Mammary epithelial cell (primary cell): ENCODE results near the gene DNAH17.

Source experiments
- EZH2 ChIP-seq: IDR thresholded peaks from 2 replicates; pipeline ENCODE4 v1.6.1; 2012; ENCODE audit warnings: low read length, inconsistent platforms, borderline replicate concordance
- TF ChIP-seq, protein P1 (sequence below), 2 donors: IDR thresholded peaks in 1 of 2; conservative IDR thresholded peaks in 1 of 2; 2 replicates each; pipeline ENCODE4 v1.5.1; 2011 to 2012; ENCODE audit warnings: inconsistent platforms in 2 of 2, low read length in 2 of 2, mild to moderate bottlenecking in 2 of 2, control low read depth in 1 of 2, low read depth in 1 of 2; ENCODE audit not compliant: insufficient read depth in 1 of 2; ENCODE audit errors: extremely low read depth in 1 of 2

DNA sequence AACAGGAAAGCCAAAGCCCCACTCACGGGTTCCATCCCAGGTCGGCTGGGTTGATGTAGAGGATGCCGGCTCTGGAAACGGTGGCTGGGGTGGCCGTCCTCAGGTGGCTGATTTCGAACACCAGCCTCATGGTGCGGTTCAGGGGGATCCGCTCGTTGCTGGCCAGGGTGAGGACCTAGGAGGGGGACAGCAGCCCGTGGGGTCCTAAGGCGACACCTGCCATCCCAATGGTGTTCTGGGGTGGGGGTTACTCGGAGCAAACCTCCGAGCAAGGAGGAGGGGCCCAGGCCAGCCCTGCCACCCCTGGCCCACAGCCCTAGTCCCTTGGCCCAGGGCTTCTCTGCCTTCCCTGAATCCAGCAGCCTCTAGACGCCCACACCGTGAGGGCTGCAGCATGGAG is 86.5 kb downstream of the DNAH17 start:
- TF ChIP-seq EZH2: no peak
- TF ChIP-seq, protein P1, sequence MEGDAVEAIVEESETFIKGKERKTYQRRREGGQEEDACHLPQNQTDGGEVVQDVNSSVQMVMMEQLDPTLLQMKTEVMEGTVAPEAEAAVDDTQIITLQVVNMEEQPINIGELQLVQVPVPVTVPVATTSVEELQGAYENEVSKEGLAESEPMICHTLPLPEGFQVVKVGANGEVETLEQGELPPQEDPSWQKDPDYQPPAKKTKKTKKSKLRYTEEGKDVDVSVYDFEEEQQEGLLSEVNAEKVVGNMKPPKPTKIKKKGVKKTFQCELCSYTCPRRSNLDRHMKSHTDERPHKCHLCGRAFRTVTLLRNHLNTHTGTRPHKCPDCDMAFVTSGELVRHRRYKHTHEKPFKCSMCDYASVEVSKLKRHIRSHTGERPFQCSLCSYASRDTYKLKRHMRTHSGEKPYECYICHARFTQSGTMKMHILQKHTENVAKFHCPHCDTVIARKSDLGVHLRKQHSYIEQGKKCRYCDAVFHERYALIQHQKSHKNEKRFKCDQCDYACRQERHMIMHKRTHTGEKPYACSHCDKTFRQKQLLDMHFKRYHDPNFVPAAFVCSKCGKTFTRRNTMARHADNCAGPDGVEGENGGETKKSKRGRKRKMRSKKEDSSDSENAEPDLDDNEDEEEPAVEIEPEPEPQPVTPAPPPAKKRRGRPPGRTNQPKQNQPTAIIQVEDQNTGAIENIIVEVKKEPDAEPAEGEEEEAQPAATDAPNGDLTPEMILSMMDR (conservative IDR thresholded peaks at IDR 0.05 in 1 of 2, IDR thresholded peaks at IDR 0.05 in 1 of 2; ENCODE audit: extremely low read depth in 1 of 2, insufficient read depth in 1 of 2, low read depth in 1 of 2, low read length in 2 of 2): no peak
